H1 (cell line): ENCODE measurements around the gene SPEM3. TPM values are rescaled to one million over a fixed set of nuclear protein-coding genes. Genes with fewer than 3 reads are reported as not detected.

Source experiments
- CTCF ChIA-PET: fragments of 300-600 bp; sonication (Branson Sonifier 250); formaldehyde crosslinking; loops from one replicate; lab custom pipeline; 2021; ENCODE audit not compliant: partially characterized antibody; lab: Charles Lee
- POLR2A ChIA-PET: fragments of 300-600 bp; sonication (Branson Sonifier 250); formaldehyde crosslinking; loops from one replicate; lab custom pipeline; 2021; ENCODE audit warnings: inconsistent platforms; ENCODE audit not compliant: partially characterized antibody; lab: Charles Lee
- DNase-seq, 2 experiments: peaks; one replicate each; pipeline versions ENCODE4 v3.0.0 to v3.0.0-alpha.2; 2010 to 2022; ENCODE audit warnings: low spot score in 2 of 2, low read depth in 1 of 2, mixed read lengths in 1 of 2
- FAIRE-seq: peaks from 2 replicates; lab custom pipeline; 2011; peaks lifted over from hg19 to GRCh38; lab: Jason Lieb, UNC
- H2AFZ ChIP-seq: 2 replicates; pipeline ENCODE4 v1.8.1; 2012; ENCODE audit warnings: low read length, inconsistent platforms
- H2AK5ac ChIP-seq: 2 replicates; pipeline ENCODE4 v1.6.1; 2013; ENCODE audit warnings: low read depth, low read length
- H2BK120ac ChIP-seq: replicated peaks from 2 replicates; pipeline ENCODE3; 2013; ENCODE audit warnings: low read depth, low read length, inconsistent platforms
- H2BK12ac ChIP-seq: 2 replicates; pipeline ENCODE4 v1.6.1; 2013; ENCODE audit warnings: low read depth, low read length
- H2BK15ac ChIP-seq: 2 replicates; pipeline ENCODE4 v1.6.1; 2013; ENCODE audit warnings: low read length
- H2BK20ac ChIP-seq: 2 replicates; pipeline ENCODE4 v1.6.1; 2013; ENCODE audit warnings: low read length
- H2BK5ac ChIP-seq: 2 replicates; pipeline ENCODE4 v1.6.1; 2013; ENCODE audit warnings: low read depth, low read length
- H3K14ac ChIP-seq: 2 replicates; pipeline ENCODE4 v1.6.1; 2013; ENCODE audit warnings: inconsistent platforms; ENCODE audit not compliant: insufficient read length
- H3K18ac ChIP-seq: 2 replicates; pipeline ENCODE4 v1.6.1; 2013; ENCODE audit warnings: low read length; ENCODE audit errors: extremely low read depth
- H3K23ac ChIP-seq: 2 replicates; pipeline ENCODE4 v1.6.1; 2013; ENCODE audit warnings: inconsistent platforms; ENCODE audit not compliant: insufficient read length
- H3K23me2 ChIP-seq: 2 replicates; pipeline ENCODE4 v1.6.1; 2013; ENCODE audit warnings: low read depth, low read length
- H3K27ac ChIP-seq: 2 replicates; pipeline ENCODE4 v1.6.1; 2011; ENCODE audit warnings: low read depth, low read length, inconsistent platforms
- H3K27me3 ChIP-seq, 4 experiments: replicated peaks in 1 of 4; 1 replicate in 1 of 4; 2 replicates in 3 of 4; pipeline versions ENCODE4 v1.6.1 to v1.8.1; 2011 to 2013; ENCODE audit warnings: low read length in 3 of 4, mild to moderate bottlenecking in 3 of 4, inconsistent platforms in 2 of 4, mixed read lengths in 2 of 4, moderate library complexity in 1 of 4; ENCODE audit not compliant: control insufficient read depth in 3 of 4, insufficient read depth in 3 of 4; ENCODE audit errors: extremely low read depth in 1 of 4
- H3K36me3 ChIP-seq, 4 experiments: 2 replicates each; pipeline versions ENCODE4 v1.6.1 to v1.8.1; 2011 to 2013; ENCODE audit warnings: mild to moderate bottlenecking in 4 of 4, low read length in 3 of 4, moderate library complexity in 2 of 4, control low read depth in 1 of 4, inconsistent platforms in 1 of 4; ENCODE audit not compliant: insufficient read depth in 4 of 4, control insufficient read depth in 2 of 4
- H3K4ac ChIP-seq: replicated peaks from 2 replicates; pipeline ENCODE3; 2013; ENCODE audit warnings: low read length, low read depth, mixed read lengths, inconsistent platforms; ENCODE audit not compliant: insufficient read length
- H3K4me1 ChIP-seq, 4 experiments: replicated peaks in 1 of 4; 1 replicate in 1 of 4; 2 replicates in 3 of 4; pipeline versions ENCODE4 v1.6.1 to v1.8.1; 2011 to 2013; ENCODE audit warnings: low read length in 3 of 4, inconsistent platforms in 2 of 4, mixed read lengths in 1 of 4; ENCODE audit not compliant: insufficient read depth in 4 of 4, control insufficient read depth in 3 of 4
- H3K4me2 ChIP-seq, 2 experiments: 2 replicates each; pipeline versions ENCODE4 v1.6.1 to v1.8.1; 2011 to 2013; ENCODE audit warnings: low read depth in 2 of 2, low read length in 2 of 2, control low read depth in 1 of 2, inconsistent platforms in 1 of 2, mild to moderate bottlenecking in 1 of 2; ENCODE audit not compliant: insufficient read depth in 1 of 2
- H3K4me3 ChIP-seq, 4 experiments: fragments of 200-600, 300-600 bp in 1 of 4; sonication (generic), shearing (Covaris generic), sonication (Bioruptor Twin) in 1 of 4; 2 replicates each; pipeline versions ENCODE4 v1.5.1 to v1.8.1; 2011 to 2016; ENCODE audit warnings: low read length in 4 of 4, low read depth in 3 of 4, control low read depth in 2 of 4, inconsistent platforms in 2 of 4, mild to moderate bottlenecking in 2 of 4, mixed read lengths in 1 of 4, moderate library complexity in 1 of 4; ENCODE audit not compliant: insufficient read depth in 2 of 4; ENCODE audit errors: extremely low read depth in 1 of 4
- H3K56ac ChIP-seq: replicated peaks from 2 replicates; pipeline ENCODE3; 2013; ENCODE audit warnings: low read depth, mild to moderate bottlenecking, mixed read lengths, low read length, inconsistent platforms; ENCODE audit not compliant: insufficient read length
- H3K79me1 ChIP-seq: 2 replicates; pipeline ENCODE4 v1.6.1; 2013; ENCODE audit warnings: low read depth, low read length, control low read depth
- H3K79me2 ChIP-seq, 2 experiments: 2 replicates each; pipeline versions ENCODE4 v1.6.1 to v1.8.1; 2012 to 2013; ENCODE audit warnings: low read length in 2 of 2, mild to moderate bottlenecking in 2 of 2, inconsistent platforms in 1 of 2; ENCODE audit not compliant: insufficient read depth in 2 of 2, control insufficient read depth in 1 of 2
- H3K9ac ChIP-seq, 4 experiments: replicated peaks in 1 of 4; 1 replicate in 1 of 4; 2 replicates in 3 of 4; pipeline versions ENCODE4 v1.6.1 to v1.8.1; 2011 to 2013; ENCODE audit warnings: low read depth in 3 of 4, low read length in 3 of 4, control low read depth in 2 of 4, mild to moderate bottlenecking in 2 of 4, moderate library complexity in 2 of 4, inconsistent platforms in 1 of 4; ENCODE audit errors: extremely low read depth in 1 of 4
- H3K9me3 ChIP-seq, 2 experiments: 2 replicates each; pipeline versions ENCODE4 v1.6.1 to v1.8.1; 2012 to 2013; ENCODE audit warnings: mild to moderate bottlenecking in 2 of 2, moderate library complexity in 2 of 2, control low read depth in 1 of 2, inconsistent platforms in 1 of 2, low read depth in 1 of 2, low read length in 1 of 2, mixed read lengths in 1 of 2; ENCODE audit not compliant: insufficient read depth in 2 of 2
- H4K20me1 ChIP-seq, 2 experiments: replicated peaks in 1 of 2; 2 replicates each; pipeline versions ENCODE3 to v1.8.1; 2011 to 2013; ENCODE audit warnings: inconsistent platforms in 2 of 2, low read length in 2 of 2, mild to moderate bottlenecking in 1 of 2; ENCODE audit not compliant: insufficient read depth in 2 of 2, control insufficient read depth in 1 of 2
- H4K5ac ChIP-seq: 2 replicates; pipeline ENCODE4 v1.6.1; 2013; ENCODE audit warnings: low read length, low read depth, mixed read lengths, inconsistent platforms; ENCODE audit not compliant: insufficient read length
- H4K8ac ChIP-seq: 2 replicates; pipeline ENCODE4 v1.8.0; 2013; ENCODE audit warnings: mild to moderate bottlenecking, moderate library complexity, low read length, inconsistent platforms; ENCODE audit not compliant: insufficient read depth; ENCODE audit errors: extremely low read depth
- H4K91ac ChIP-seq: replicated peaks from 2 replicates; pipeline ENCODE3; 2013; ENCODE audit warnings: low read length, mixed read lengths, inconsistent platforms; ENCODE audit not compliant: insufficient read length
- BACH1 ChIP-seq: IDR thresholded peaks from 2 replicates; pipeline ENCODE4 v1.6.1; 2012; ENCODE audit warnings: low read length, improper control_type of control experiment
- BCL11A ChIP-seq, 2 experiments: IDR thresholded peaks; one replicate each; pipeline ENCODE4 v1.6.1; 2011; ENCODE audit warnings: low read depth in 2 of 2, low read length in 2 of 2, mild to moderate bottlenecking in 2 of 2
- CHD2 ChIP-seq: IDR thresholded peaks from 2 replicates; pipeline ENCODE4 v1.6.1; 2012; ENCODE audit warnings: low read length, improper control_type of control experiment
- FOSL1 ChIP-seq: IDR thresholded peaks from 2 replicates; pipeline ENCODE4 v1.6.1; 2011; ENCODE audit warnings: mild to moderate bottlenecking, low read depth, low read length, moderate library complexity; ENCODE audit not compliant: insufficient read depth
- HDAC2 ChIP-seq, 2 experiments: fragments of 300-600 bp in 1 of 2; sonication (generic) in 1 of 2; IDR thresholded peaks; 2 replicates each; pipeline ENCODE4 v1.6.1; 2011 to 2012; ENCODE audit warnings: low read depth in 2 of 2, low read length in 2 of 2, mild to moderate bottlenecking in 2 of 2, moderate library complexity in 2 of 2, borderline replicate concordance in 1 of 2, inconsistent platforms in 1 of 2
- POLR2AphosphoS5 ChIP-seq: IDR thresholded peaks from 2 replicates; pipeline ENCODE4 v1.6.1; 2011; ENCODE audit warnings: low read depth, low read length
- RFX5 ChIP-seq: IDR thresholded peaks from 2 replicates; pipeline ENCODE4 v1.6.1; 2011; ENCODE audit warnings: low read depth, low read length, improper control_type of control experiment, borderline replicate concordance
- SIN3A ChIP-seq, 2 experiments: IDR thresholded peaks in 1 of 2; conservative IDR thresholded peaks in 1 of 2; 2 replicates each; pipeline ENCODE4 v1.6.1; 2011 to 2012; ENCODE audit warnings: low read length in 2 of 2, improper control_type of control experiment in 1 of 2, low read depth in 1 of 2, mild to moderate bottlenecking in 1 of 2
- SIRT6 ChIP-seq: IDR thresholded peaks from one replicate; pipeline ENCODE4 v1.7.1; 2012; ENCODE audit warnings: low read length, inconsistent platforms
- SUZ12 ChIP-seq: fragments of 200-600 bp; sonication (generic); IDR thresholded peaks from 2 replicates; pipeline ENCODE4 v1.6.1; 2012; ENCODE audit warnings: mild to moderate bottlenecking, inconsistent platforms, low read length, moderate library complexity, mixed read lengths
- TAF7 ChIP-seq: optimal IDR thresholded peaks from 2 replicates; pipeline ENCODE3; 2011; ENCODE audit warnings: low read depth, mild to moderate bottlenecking, inconsistent platforms, low read length, moderate library complexity, borderline replicate concordance
- YY1 ChIP-seq: IDR thresholded peaks from 2 replicates; pipeline ENCODE4 v1.6.1; 2011; ENCODE audit warnings: low read depth, mild to moderate bottlenecking, low read length
- WGBS, 2 experiments: shearing (Covaris generic) in 1 of 2; methylation state at CpG; one replicate each; pipeline versions ENCODE4 v1.1.6 to v1.1.7; 2013 to 2015; ENCODE audit warnings: low lambda C conversion rate in 2 of 2, mixed read lengths in 2 of 2, inconsistent platforms in 1 of 2, low coverage in 1 of 2, missing lambda C conversion rate in 1 of 2; ENCODE audit not compliant: insufficient replicate concordance in 2 of 2, insufficient coverage in 1 of 2, insufficient read length in 1 of 2; ENCODE audit errors: extremely low coverage in 1 of 2, missing lambda C conversion rate in 1 of 2; 5-methylcytosine and 5-hydroxymethylcytosine counted together
- polyA plus RNA-seq, 7 experiments: library from polyadenylated mRNA; depleted of rRNA in 3 of 7; stranded (reverse) in 5 of 7; unstranded in 2 of 7; fragments of >200 nt in 5 of 7; fragments of 200-250 nt in 2 of 7; gene quantifications; 1 replicate in 5 of 7; 2 replicates in 1 of 7; 4 replicates in 1 of 7; pipeline versions ENCODE4 v1.2.1 to v1.2.3, GENCODE V29; 2011 to 2013; ENCODE audit warnings: missing spikeins in 2 of 7, mixed read lengths in 2 of 7
- total RNA-seq: library from RNA; stranded (reverse); fragmentation: NEBNext Ultra II Directional; extraction: Animal tissue kit (Norgen Biotek cat#: 25700); gene quantifications from 2 replicates; pipeline ENCODE4 v1.2.1, GENCODE V29; 2021

SPEM3 gene
- total and polyA plus RNA-seq, 2 of the 8 experiments (the other 6 are each of a cell fraction or from before 2014, with no cell fraction given): 0.02 TPM; not detected in 1

DNA sequence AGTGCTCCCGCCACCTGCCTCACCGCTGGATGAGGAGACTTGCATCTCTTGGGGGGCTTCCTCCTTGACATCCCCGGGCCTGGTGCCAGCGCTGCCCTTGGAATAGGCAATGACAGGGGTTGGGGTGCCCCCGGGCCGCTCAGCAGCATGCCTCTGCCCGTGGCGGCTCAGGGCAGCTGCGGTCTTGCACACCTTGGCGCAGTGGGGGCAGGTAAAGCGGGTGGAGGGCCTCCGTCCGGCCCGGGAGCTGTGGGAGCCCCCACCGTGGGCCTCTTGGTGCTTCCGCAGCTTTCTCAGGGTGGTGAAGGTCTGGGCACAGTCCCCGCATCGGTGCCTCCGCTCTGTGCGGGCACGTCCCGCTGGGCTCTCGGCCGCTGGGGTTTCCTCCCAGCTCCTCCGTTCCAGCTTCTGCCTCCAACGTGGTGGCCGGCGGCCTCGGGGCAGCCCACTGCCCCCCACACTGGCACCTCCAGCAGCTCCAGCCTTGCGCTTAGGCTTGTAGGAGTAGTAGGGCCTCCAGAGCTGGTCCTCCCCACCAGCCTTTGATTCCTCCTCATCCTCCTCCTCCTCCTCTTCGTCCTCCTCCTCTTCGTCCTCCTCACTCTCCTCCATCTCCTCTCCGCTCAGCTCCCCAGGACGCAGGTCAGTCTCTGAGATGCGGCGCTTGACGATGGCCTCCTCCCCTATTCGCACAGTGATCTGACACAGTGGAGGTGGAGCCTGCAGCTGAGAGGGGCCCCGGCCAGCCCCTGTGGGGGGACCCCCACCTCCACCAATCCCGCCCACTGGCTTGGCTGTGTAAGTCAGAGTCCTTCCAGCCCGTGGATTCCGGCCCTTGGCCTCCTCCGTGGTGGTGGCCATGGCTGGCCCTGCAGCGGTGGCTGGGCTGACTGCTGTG is 34.1 kb downstream of the SPEM3 start:
- no peak overlapping the region for H4K5ac ChIP-seq
- no peak overlapping the region for H2AFZ ChIP-seq
- H3K56ac ChIP-seq: no peak overlapping the region
- H3K79me2 ChIP-seq: no peaks in the 10 kb centered on the region
- H3K27me3 ChIP-seq: no peaks in the 10 kb centered on the region
- H2BK5ac ChIP-seq: no peak overlapping the region
- H3K18ac ChIP-seq: no peak overlapping the region
- WGBS, 2 experiments: 96 to 100% methylated on average over 2 to 42 of the region's 44 CpGs
- H3K4ac ChIP-seq: no peak overlapping the region
- no peak overlapping the region for H2BK20ac ChIP-seq
- H2BK15ac ChIP-seq: no peak overlapping the region
- no peaks in the 10 kb centered on the region for H4K20me1 ChIP-seq
- H3K79me1 ChIP-seq: no peaks in the 10 kb centered on the region; the same call in 1 of the 2 replicates
- no peak overlapping the region for H4K8ac ChIP-seq
- no peak overlapping the region for H3K9ac ChIP-seq
- no peak overlapping the region for H3K14ac ChIP-seq
- H3K23me2 ChIP-seq: no peaks in the 10 kb centered on the region
- CTCF ChIA-PET: interaction anchor here (0.7 to 1.6 kb wide), 10 partner anchors 16 to 108 kb away, joined by 3 to 6 read pairs (median 4); partner anchors contain the start of gene TMEM95
- H3K27ac ChIP-seq: no peak overlapping the region
- no peaks in the 10 kb centered on the region for H3K9me3 ChIP-seq
- H3K4me3 ChIP-seq: no peak overlapping the region
- H3K4me2 ChIP-seq: no peak overlapping the region
- DNase-seq (no peak), FAIRE-seq (no peak)
- H2BK120ac ChIP-seq: no peak overlapping the region
- H3K36me3 ChIP-seq: peaks cover 0 to 3% (median under 1%) of the 10 kb centered on the region in 4 experiments; a peak in 3 of 8 replicates
- H2AK5ac ChIP-seq: no peak overlapping the region
- no peak overlapping the region for H3K23ac ChIP-seq
- H2BK12ac ChIP-seq: no peak overlapping the region
- peaks cover 2 to 9% (median 7%) of the 10 kb centered on the region in 4 experiments for H3K4me1 ChIP-seq
- POLR2A ChIA-PET: interaction anchor here (1.0 to 13.8 kb wide), 7 partner anchors 10 to 113 kb away, joined by 3 to 200 read pairs (median 5); partner anchors contain the start of genes POLR2A, SLC35G6 and ZBTB4
- no peak overlapping the region for H4K91ac ChIP-seq
- no peak for TF ChIP-seq CHD2
- TF ChIP-seq SIRT6: no peak
- TF ChIP-seq TAF7: no peak
- TF ChIP-seq SUZ12: no peak
- TF ChIP-seq BCL11A (IDR thresholded peaks at IDR 0.05; ENCODE audit: low read depth in 2 of 2, low read length in 2 of 2): no peak
- no peak for TF ChIP-seq FOSL1
- no peak for TF ChIP-seq RFX5
- no peak for TF ChIP-seq POLR2AphosphoS5
- TF ChIP-seq SIN3A (conservative IDR thresholded peaks at IDR 0.05 in 1 of 2, IDR thresholded peaks at IDR 0.05 in 1 of 2; ENCODE audit: low read depth in 1 of 2, low read length in 2 of 2): no peak
- no peak for TF ChIP-seq YY1
- TF ChIP-seq BACH1: no peak
- no peak for TF ChIP-seq HDAC2 (IDR thresholded peaks at IDR 0.05; ENCODE audit: borderline replicate concordance in 1 of 2, low read depth in 2 of 2, low read length in 2 of 2)
